ENCODE results near the gene IGSF9. TPM values are rescaled to one million over a fixed set of nuclear protein-coding genes. Genes with fewer than 3 reads are reported as not detected.

Gene IGSF9
- total RNA-seq, 4 donors from 2014 or later: 0.17 to 0.23 TPM; not detected in 2

- intact Hi-C loops (cut with DNase I): no loop called here
- peaks cover 0 to 8% (median 8%) of the 10 kb centered on the region in 4 donors for H3K4me1 ChIP-seq
- no peak for TF ChIP-seq POLR2AphosphoS5 (IDR thresholded peaks at IDR 0.05)
- no peaks in the 10 kb centered on the region for H3K9me3 ChIP-seq
- no peak for DNase-seq (ENCODE audit: extremely low spot score)
- no peak overlapping the region for H3K27ac ChIP-seq (replicated peaks in 1 of 4)
- H3K27me3 ChIP-seq: peaks cover 0 to 17% (median 0%) of the 10 kb centered on the region in 4 donors
- 64% methylated on average over 4 of the region's 4 CpGs for WGBS
- no peaks in the 10 kb centered on the region for H3K36me3 ChIP-seq
- no peak overlapping the region for H3K4me3 ChIP-seq
These were observed 9.6 kb downstream of the IGSF9 start for GRCh38 chr1:159935719-159936272.

GRCh38 chr1:159935305-159935704 lies 10.1 kb downstream of the IGSF9 start:
- no peak for DNase-seq (ENCODE audit: extremely low spot score)
- Histone ChIP-seq H3K36me3 (no peaks in the 10 kb centered on the region), H3K4me3 (no peak overlapping the region), H3K27ac (replicated peaks in 1 of 4) (no peak overlapping the region), H3K9me3 (no peaks in the 10 kb centered on the region), H3K27me3 (peaks cover 0 to 17% (median 0%) of the 10 kb centered on the region in 4 donors), H3K4me1 (peaks cover 0 to 8% (median 8%) of the 10 kb centered on the region in 4 donors)
- intact Hi-C loops (cut with DNase I): no loop called here
- WGBS: 89% methylated on average over 11 of the region's 11 CpGs
- TF ChIP-seq POLR2AphosphoS5 (IDR thresholded peaks at IDR 0.05): no peak
- TF ChIP-seq POLR2A (IDR thresholded peaks at IDR 0.05; ENCODE audit: low read depth): no peak
- TF ChIP-seq EP300 (IDR thresholded peaks at IDR 0.05): no peak
- TF ChIP-seq CTCF (IDR thresholded peaks at IDR 0.05): no peak

GRCh38 chr1:159934136-159935039 lies 11.0 kb downstream of the IGSF9 start:
- TF ChIP-seq EP300 (IDR thresholded peaks at IDR 0.05) (no peak), CTCF (IDR thresholded peaks at IDR 0.05) (no peak), POLR2A (IDR thresholded peaks at IDR 0.05; ENCODE audit: low read depth) (no peak), POLR2AphosphoS5 (IDR thresholded peaks at IDR 0.05) (no peak)
- Histone ChIP-seq H3K4me1 (peaks cover 0 to 8% (median 8%) of the 10 kb centered on the region in 4 donors), H3K27me3 (peaks cover 0 to 17% (median 0%) of the 10 kb centered on the region in 4 donors), H3K4me3 (no peak overlapping the region), H3K9me3 (no peaks in the 10 kb centered on the region), H3K27ac (replicated peaks in 1 of 4) (no peak overlapping the region), H3K36me3 (no peaks in the 10 kb centered on the region)
- no peak for DNase-seq (ENCODE audit: extremely low spot score)
- WGBS: 93% methylated on average over 8 of the region's 14 CpGs
- intact Hi-C loops (cut with DNase I): no loop called here

- no peak for TF ChIP-seq CTCF (IDR thresholded peaks at IDR 0.05)
- TF ChIP-seq EP300 (IDR thresholded peaks at IDR 0.05): no peak
- no peak for TF ChIP-seq POLR2A (IDR thresholded peaks at IDR 0.05; ENCODE audit: low read depth)
- no peak for TF ChIP-seq POLR2AphosphoS5 (IDR thresholded peaks at IDR 0.05)
- Histone ChIP-seq H3K27me3 (peaks cover 0 to 17% (median 0%) of the 10 kb centered on the region in 4 donors), H3K4me1 (peaks cover 0 to 8% (median 8%) of the 10 kb centered on the region in 4 donors), H3K9me3 (no peaks in the 10 kb centered on the region), H3K36me3 (no peaks in the 10 kb centered on the region), H3K27ac (replicated peaks in 1 of 4) (no peak overlapping the region), H3K4me3 (no peak overlapping the region)
- no peak for DNase-seq (ENCODE audit: extremely low spot score)
- intact Hi-C loops (cut with DNase I): no loop called here
- 94% methylated on average over 4 of the region's 4 CpGs for WGBS
These were observed 12.1 kb downstream of the IGSF9 start for GRCh38 chr1:159933347-159933746.
